Hepatocyte (in vitro differentiated cells): ENCODE data around the gene ZNF48.

Experiments
- CTCF ChIP-seq: fragments of 200-600 bp; sonication (generic); IDR thresholded peaks from 2 replicates; pipeline ENCODE4 v1.5.1; 2016; ENCODE audit warnings: antibody characterized with exemption, mild to moderate bottlenecking; ENCODE audit not compliant: poor library complexity
- EZH2 ChIP-seq: fragments of 200-600 bp; sonication (generic); IDR thresholded peaks from 2 replicates; pipeline ENCODE4 v1.6.1; 2016; ENCODE audit warnings: antibody characterized with exemption, mild to moderate bottlenecking, borderline replicate concordance
- EZH2phosphoT487 ChIP-seq: fragments of 200-600 bp; sonication (generic); IDR thresholded peaks from one replicate; pipeline ENCODE4 v1.6.1; 2018; ENCODE audit warnings: antibody characterized with exemption, mild to moderate bottlenecking, low read depth, moderate library complexity; ENCODE audit not compliant: unreplicated experiment, severe bottlenecking

- no peak for TF ChIP-seq CTCF
- no peak for TF ChIP-seq EZH2
- TF ChIP-seq EZH2phosphoT487, result no peak
These were observed 44.6 kb downstream of the ZNF48 start for GRCh38 chr16:30439720-30440348.
